HG03066 (cell line): ENCODE measurements around the gene ENTPD2.

Experiments used
- ATAC-seq: cut with Tn5 transposase; IDR thresholded peaks from one replicate; pipeline ENCODE4 v1.9.1; 2021; ENCODE audit warnings: low read depth; ENCODE audit not compliant: unreplicated experiment

The ENTPD2 gene

DNA sequence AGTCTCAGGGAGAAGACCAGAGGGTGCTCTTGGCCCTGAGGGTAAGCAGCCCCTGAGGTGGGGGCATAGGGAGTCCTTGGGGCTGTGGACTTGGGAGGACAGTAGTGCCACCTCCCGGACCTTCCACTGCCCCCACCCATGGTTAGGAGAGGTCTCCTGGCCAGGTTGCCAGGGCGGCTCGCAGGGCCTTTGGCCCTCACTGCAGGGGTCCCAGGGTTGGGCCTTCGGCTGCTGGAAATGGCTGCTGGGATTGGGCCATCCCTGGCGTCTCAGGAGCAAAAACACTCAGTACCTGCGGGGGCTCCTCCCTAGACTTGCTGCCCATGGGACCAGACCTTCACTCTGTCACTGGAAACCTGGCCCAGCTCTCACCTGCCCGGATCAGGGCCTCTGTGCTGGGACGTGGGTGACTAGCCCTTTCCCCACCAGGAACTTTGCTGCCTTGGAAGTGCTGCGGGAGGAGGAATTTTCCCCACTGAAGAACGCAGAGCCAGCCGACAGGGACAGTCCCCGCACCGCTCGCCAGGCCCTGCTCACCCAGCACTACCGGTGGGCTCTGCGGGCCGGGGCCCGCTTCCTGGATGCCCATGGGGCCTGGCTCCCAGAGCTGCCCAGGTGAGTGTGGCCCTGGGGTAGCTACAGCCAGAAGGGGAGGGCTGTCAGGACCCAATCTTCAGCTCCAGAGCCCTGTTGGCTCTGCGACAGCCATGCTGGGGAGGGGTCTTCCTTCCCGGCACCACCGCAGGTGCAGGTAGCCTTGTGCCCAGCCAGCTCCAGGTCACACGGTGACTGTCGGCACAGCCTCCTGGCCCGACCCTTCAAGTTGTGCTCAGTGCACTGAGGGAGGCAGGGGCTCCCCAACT is 26.6 kb upstream of the ENTPD2 start:
- no peak for ATAC-seq

DNA sequence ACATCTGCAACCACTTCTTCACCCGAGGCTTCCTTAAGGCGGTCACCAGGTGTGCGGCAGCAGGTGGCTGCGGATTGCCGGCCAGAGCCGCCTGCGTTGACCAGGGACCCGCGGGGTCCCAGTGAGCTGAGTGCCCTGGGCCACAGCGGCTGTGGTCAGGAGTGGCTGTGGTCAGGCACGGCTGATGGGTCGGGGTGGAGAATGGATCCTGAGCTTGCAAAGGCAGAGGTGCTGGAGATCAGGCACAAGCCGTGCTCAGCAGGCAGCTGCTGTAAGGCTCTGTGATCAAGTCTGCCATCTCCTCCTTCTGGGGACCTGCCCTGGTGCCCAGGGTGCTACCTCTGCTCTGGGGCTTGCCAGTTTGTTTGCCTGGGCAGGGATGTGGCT is 25.5 kb upstream of the ENTPD2 start:
- ATAC-seq: no peak

DNA sequence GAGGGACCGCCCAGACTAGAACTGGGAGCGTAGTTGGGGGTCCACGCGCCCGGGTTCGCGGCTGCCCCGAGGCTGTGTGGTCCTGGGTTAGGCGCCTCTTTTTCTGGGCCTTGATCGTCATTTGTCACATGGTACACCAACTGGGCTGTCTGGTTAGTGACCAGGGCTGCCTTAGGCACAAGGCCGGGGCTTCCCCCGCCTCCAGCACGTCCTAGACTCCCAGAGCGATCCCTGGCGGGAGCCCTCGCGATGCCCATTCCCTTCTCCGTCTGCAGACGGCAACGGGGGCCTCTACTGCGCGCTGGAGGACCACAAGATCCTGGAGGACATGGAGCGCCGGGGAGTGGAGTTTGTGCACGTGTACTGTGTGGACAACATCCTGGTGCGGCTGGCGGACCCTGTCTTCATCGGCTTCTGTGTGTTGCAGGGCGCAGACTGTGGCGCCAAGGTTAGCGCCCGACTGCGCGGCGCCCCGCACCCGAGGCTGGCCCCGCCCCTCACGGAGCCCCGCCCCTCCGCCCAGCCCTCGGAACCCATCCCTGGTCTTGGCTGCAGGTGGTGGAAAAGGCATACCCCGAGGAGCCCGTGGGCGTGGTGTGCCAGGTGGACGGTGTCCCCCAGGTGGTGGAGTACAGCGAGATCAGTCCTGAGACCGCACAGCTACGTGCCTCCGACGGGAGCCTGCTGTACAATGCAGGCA is 25.0 kb upstream of the ENTPD2 start:
- ATAC-seq: no peak

DNA sequence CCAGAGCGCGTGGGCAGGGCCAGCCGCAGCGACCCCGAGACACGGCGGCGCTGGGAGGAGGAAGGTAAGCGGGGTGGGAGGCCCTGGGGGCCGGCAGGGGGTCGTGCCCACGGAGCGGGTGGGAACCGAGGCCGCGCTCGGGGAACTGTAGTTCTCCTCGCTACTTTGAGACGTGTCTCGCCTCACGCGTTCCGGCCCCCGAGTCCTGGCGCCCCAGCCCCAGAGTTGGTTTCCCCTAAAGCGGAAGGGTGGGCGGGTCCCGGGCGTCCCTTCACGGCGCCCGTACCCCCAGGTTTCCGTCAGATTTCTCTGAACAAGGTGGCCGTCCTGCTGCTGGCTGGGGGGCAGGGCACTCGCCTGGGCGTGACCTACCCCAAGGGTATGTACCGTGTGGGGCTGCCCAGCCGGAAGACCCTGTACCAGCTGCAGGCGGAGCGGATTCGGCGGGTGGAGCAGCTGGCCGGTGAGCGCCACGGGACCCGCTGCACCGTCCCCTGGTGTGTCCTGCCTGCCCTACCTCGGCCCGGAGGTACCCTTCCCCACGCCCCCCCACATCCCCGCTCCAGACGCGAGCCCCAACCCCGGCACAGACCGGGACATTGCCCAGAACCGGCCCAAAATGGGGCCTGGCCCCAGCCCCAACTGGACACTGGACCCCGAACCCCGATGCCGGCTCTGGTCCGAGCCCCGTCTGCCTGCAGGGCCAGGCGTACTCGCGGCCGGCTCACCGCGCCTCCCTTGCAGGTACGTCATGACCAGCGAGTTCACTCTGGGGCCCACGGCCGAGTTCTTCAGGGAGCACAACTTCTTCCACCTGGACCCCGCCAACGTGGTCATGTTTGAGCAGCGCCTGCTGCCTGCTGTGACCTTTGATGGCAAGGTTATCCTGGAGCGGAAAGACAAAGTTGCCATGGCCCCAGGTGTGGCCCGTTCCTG is 24.2 kb upstream of the ENTPD2 start:
- ATAC-seq: no peak

DNA sequence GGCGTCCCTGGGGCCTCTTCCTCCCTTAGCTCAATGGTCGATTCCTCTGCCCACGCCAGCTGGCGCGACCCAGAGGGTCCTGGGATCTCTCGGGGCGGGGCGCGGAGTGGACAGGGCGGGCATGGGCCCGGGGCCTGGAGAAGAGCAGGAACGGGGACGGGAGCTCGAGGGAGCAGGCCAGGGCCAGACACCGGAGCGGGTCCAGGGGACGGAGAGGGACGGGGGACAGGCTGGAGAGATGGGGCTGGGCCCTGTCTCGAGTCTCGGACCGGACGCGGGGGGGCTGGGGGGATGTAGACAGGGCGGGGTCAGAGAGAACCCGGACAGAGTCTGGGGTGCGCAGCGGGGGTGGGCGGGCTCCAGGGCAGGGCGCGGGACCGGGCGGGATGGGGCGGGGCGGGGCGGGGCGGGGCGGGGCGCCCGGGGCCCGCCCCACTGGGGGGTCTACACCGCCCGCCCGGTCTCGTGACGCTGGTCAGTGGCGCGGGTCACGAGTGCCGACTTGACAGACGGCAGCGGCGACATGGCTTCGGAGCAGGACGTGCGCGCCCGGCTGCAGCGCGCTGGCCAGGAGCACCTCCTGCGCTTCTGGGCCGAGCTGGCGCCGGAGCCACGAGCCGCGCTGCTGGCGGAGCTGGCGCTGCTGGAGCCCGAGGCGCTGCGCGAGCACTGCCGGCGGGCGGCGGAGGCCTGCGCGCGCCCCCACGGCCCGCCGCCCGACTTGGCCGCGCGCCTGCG is 23.3 kb upstream of the ENTPD2 start, which contains the start of gene UAP1L1:
Gene UAP1L1 (plus strand): TSS at position 508 of the 738 bp plus-strand sequence. CDS start 16 bp downstream, at position 524.
- no peak for ATAC-seq

- no peak for ATAC-seq
Observed at GRCh38 chr9:137076636-137077009, 22.8 kb upstream of the ENTPD2 start.

- no peak for ATAC-seq
Observed at GRCh38 chr9:137075275-137075775, 21.5 kb upstream of the ENTPD2 start.

- no peak for ATAC-seq
Observed at GRCh38 chr9:137074657-137075274, 20.9 kb upstream of the ENTPD2 start.

DNA sequence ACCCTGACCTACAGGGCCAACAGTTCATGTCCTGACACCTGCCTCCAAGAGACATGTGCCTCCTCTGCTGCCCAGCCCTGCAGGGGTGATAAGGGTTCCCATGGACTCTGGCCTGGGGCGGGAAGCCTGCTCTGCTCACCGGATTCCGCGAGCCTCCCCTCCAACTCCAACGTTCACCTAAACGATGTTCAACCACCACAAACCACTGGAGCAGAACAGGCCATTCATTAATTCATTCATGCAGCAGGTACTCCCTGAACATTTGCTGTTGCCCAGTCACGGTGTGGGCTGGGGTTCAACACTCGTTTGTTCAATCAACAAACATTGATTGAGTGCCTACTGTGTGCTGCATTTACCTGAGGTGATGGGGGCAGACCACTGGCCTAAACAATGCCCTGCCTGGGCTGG is 20.1 kb upstream of the ENTPD2 start:
- no peak for ATAC-seq

GRCh38 chr9:137071282-137071681 is 17.4 kb upstream of the ENTPD2 start:
- no peak for ATAC-seq

- ATAC-seq: no peak
Observed at GRCh38 chr9:137070906-137071275, 17.0 kb upstream of the ENTPD2 start.

GRCh38 chr9:137070201-137070905 is 16.5 kb upstream of the ENTPD2 start, which contains the start of gene SAPCD2:
Gene SAPCD2, minus strand, starts transcription at chr9:137070557. Its CDS starts 97 bp downstream, at chr9:137070460.
- ATAC-seq: peak; percentile 76

DNA sequence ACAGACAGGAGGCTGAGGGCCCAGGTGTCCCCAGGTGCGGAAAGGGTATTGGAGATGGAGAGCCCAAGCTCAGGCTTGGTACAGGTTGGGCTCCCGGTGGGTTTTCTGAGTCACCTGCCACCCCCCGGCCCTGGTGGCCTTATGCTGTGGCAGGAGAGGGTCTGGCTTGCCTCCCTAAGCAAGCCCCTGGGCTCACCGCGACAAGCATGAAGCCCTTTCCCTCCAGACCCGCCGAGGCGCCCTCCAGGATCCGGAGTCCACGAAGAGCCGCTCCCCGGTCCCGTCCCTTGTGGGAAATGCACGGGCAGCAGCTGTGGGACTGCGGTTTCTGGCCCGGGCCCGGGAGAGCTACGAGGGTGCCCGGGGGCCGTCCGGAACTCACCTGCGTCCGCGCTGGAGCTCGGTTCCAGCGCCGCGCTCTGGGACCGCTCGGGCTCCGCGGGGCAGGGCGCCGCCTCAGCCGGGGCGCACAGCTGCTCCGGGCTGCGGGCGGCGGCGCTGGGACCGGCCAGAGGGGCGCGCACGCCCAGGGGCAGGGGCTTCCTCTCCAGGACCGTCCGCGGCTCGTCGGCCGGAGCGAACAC is 15.7 kb upstream of the ENTPD2 start:
- ATAC-seq: no peak

- no peak for ATAC-seq
Observed at GRCh38 chr9:137068539-137069507, 15.0 kb upstream of the ENTPD2 start.

GRCh38 chr9:137067860-137068538 is 14.1 kb upstream of the ENTPD2 start:
- ATAC-seq: no peak

GRCh38 chr9:137066096-137066861 is 12.4 kb upstream of the ENTPD2 start:
- ATAC-seq: no peak
